SK-N-SH (cell line): ENCODE data around the gene DEGS2. TPM values are rescaled to one million over a fixed set of nuclear protein-coding genes. Genes with fewer than 3 reads are reported as not detected.

Source experiments
- CTCF ChIA-PET: fragments of 300-600, 350-600 bp; formaldehyde crosslinking; extraction: SDS; loops from one replicate; lab custom pipeline; 2021; lab: Yijun Ruan, JAX
- POLR2A ChIA-PET: fragments of 350-600 bp; sonication (Branson Sonifier 250); formaldehyde crosslinking; extraction: SDS; loops from one replicate; lab custom pipeline; 2020; ENCODE audit warnings: antibody characterized with exemption, inconsistent platforms; lab: Yijun Ruan, JAX
- DNase-seq: peaks from one replicate; pipeline ENCODE4 v3.0.0; 2012
- H2AFZ ChIP-seq: fragments of 200-600 bp; sonication (generic); 2 replicates; pipeline ENCODE4 v1.8.1; 2016; ENCODE audit warnings: antibody characterized with exemption, mild to moderate bottlenecking, low read depth
- H3F3A ChIP-seq: fragments of 200-600 bp; sonication (generic); replicated peaks from 2 replicates; pipeline ENCODE3; 2016; ENCODE audit warnings: antibody characterized with exemption, mild to moderate bottlenecking; ENCODE audit not compliant: insufficient read depth
- H3K27ac ChIP-seq, 2 experiments: fragments of 200-500 bp in 1 of 2; fragments of 200-600 bp in 1 of 2; sonication (Bioruptor generic) in 1 of 2; sonication (generic), shearing (Covaris generic) in 1 of 2; 2 replicates each; pipeline versions ENCODE4 v1.5.1 to v1.6.1; 2014 to 2016; ENCODE audit warnings: low read depth in 2 of 2, inconsistent platforms in 1 of 2, low read length in 1 of 2, mild to moderate bottlenecking in 1 of 2, mixed read lengths in 1 of 2
- H3K27me3 ChIP-seq: fragments of 200-600 bp; sonication (generic), shearing (Covaris generic); 2 replicates; pipeline ENCODE4 v1.6.1; 2016; ENCODE audit warnings: mixed run types; ENCODE audit not compliant: insufficient read depth
- H3K36me3 ChIP-seq, 2 experiments: fragments of 200-500 bp in 1 of 2; fragments of 200-600 bp in 1 of 2; sonication (Bioruptor generic) in 1 of 2; sonication (generic) in 1 of 2; replicated peaks in 1 of 2; 2 replicates each; pipeline versions ENCODE3 to v1.5.1; 2014 to 2016; ENCODE audit warnings: low read length in 1 of 2, mild to moderate bottlenecking in 1 of 2; ENCODE audit not compliant: insufficient read depth in 2 of 2, control insufficient read depth in 1 of 2
- H3K4me1 ChIP-seq, 2 experiments: fragments of 200-500 bp in 1 of 2; fragments of 200-600 bp in 1 of 2; sonication (Bioruptor generic) in 1 of 2; sonication (generic), shearing (Covaris generic) in 1 of 2; 2 replicates each; pipeline versions ENCODE4 v1.5.1 to v1.6.1; 2014 to 2016; ENCODE audit warnings: low read depth in 1 of 2, low read length in 1 of 2, mixed run types in 1 of 2; ENCODE audit not compliant: insufficient read depth in 2 of 2, control insufficient read depth in 1 of 2
- H3K4me2 ChIP-seq: fragments of 200-600 bp; sonication (generic), shearing (Covaris generic); 2 replicates; pipeline ENCODE4 v1.6.1; 2017; ENCODE audit warnings: mixed run types
- H3K4me3 ChIP-seq, 2 experiments: fragments of 200-500 bp in 1 of 2; fragments of 200-600 bp in 1 of 2; sonication (Bioruptor generic) in 1 of 2; sonication (generic), shearing (Covaris generic) in 1 of 2; 2 replicates each; pipeline versions ENCODE4 v1.5.1 to v1.8.1; 2014 to 2016; ENCODE audit warnings: low read depth in 2 of 2, inconsistent platforms in 1 of 2, low read length in 1 of 2, mild to moderate bottlenecking in 1 of 2, mixed read lengths in 1 of 2, moderate library complexity in 1 of 2
- H3K79me2 ChIP-seq: fragments of 200-600 bp; sonication (generic); 2 replicates; pipeline ENCODE4 v1.8.1; 2017; ENCODE audit warnings: mild to moderate bottlenecking; ENCODE audit not compliant: insufficient read depth
- H3K9ac ChIP-seq: fragments of 200-600 bp; sonication (generic); 2 replicates; pipeline ENCODE4 v1.6.1; 2017; ENCODE audit warnings: mixed run types
- H3K9me2 ChIP-seq: fragments of 200-600 bp; sonication (generic); 2 replicates; pipeline ENCODE4 v1.6.1; 2017; ENCODE audit warnings: mixed run types
- H3K9me3 ChIP-seq: fragments of 200-600 bp; sonication (generic); 2 replicates; pipeline ENCODE4 v1.6.1; 2017; ENCODE audit warnings: mixed run types, mild to moderate bottlenecking, moderate library complexity
- H4K20me1 ChIP-seq: fragments of 200-600 bp; sonication (generic); 2 replicates; pipeline ENCODE4 v1.6.1; 2017; ENCODE audit warnings: mild to moderate bottlenecking, mixed run types; ENCODE audit not compliant: insufficient read depth
- CHD2 ChIP-seq: fragments of 150-350 bp; IDR thresholded peaks from 2 replicates; pipeline ENCODE4 v1.6.1; 2018; ENCODE audit warnings: low read length; ENCODE audit not compliant: partially characterized antibody
- ELF1 ChIP-seq: IDR thresholded peaks from 2 replicates; pipeline ENCODE4 v1.4.0; 2012
- EZH2phosphoT487 ChIP-seq: fragments of 200-600 bp; sonication (generic); IDR thresholded peaks from 2 replicates; pipeline ENCODE4 v1.6.1; 2017; ENCODE audit warnings: low read depth, mixed run types, mild to moderate bottlenecking, antibody characterized with exemption, moderate library complexity, borderline replicate concordance
- FOXM1 ChIP-seq: IDR thresholded peaks from 2 replicates; pipeline ENCODE4 v1.4.0; 2012; ENCODE audit warnings: low read depth, mild to moderate bottlenecking
- JUND ChIP-seq: IDR thresholded peaks from 2 replicates; pipeline ENCODE4 v1.4.0; 2012
- MEF2A ChIP-seq: IDR thresholded peaks from 2 replicates; pipeline ENCODE4 v1.4.0; 2012; ENCODE audit warnings: low read depth, borderline replicate concordance
- NFIC ChIP-seq: IDR thresholded peaks from 2 replicates; pipeline ENCODE4 v1.4.0; 2012; ENCODE audit warnings: borderline replicate concordance
- NRF1 ChIP-seq: IDR thresholded peaks from 2 replicates; pipeline ENCODE4 v1.6.1; 2012; ENCODE audit warnings: low read depth, mild to moderate bottlenecking, low read length
- POLR2AphosphoS5 ChIP-seq: IDR thresholded peaks from 2 replicates; pipeline ENCODE4 v1.6.1; 2012; ENCODE audit warnings: low read depth, low read length
- RFX5 ChIP-seq: IDR thresholded peaks from 2 replicates; pipeline ENCODE4 v1.6.1; 2012; ENCODE audit warnings: mild to moderate bottlenecking, improper control_type of control experiment, low read length
- SMC3 ChIP-seq: IDR thresholded peaks from 2 replicates; pipeline ENCODE4 v1.6.1; 2012; ENCODE audit warnings: low read depth, low read length, improper control_type of control experiment
- TAF1 ChIP-seq: IDR thresholded peaks from 2 replicates; pipeline ENCODE4 v1.6.1; 2012; ENCODE audit warnings: low read depth, mild to moderate bottlenecking, low read length, moderate library complexity, borderline replicate concordance
- WGBS: methylation state at CpG from one replicate; pipeline ENCODE4 v1.1.6; 2017; ENCODE audit warnings: low lambda C conversion rate; 5-methylcytosine and 5-hydroxymethylcytosine counted together
- polyA plus RNA-seq, 3 experiments: library from polyadenylated mRNA; depleted of rRNA; stranded (reverse); fragments of >200 nt; gene quantifications; 2 replicates each; pipeline ENCODE4 v1.2.3, GENCODE V29; 2012
- TF ChIP-seq, protein P1 (sequence below): IDR thresholded peaks from 2 replicates; pipeline ENCODE4 v1.4.0; 2012; ENCODE audit warnings: low read depth
- TF ChIP-seq, protein P2 (sequence below): fragments of 150-350 bp; IDR thresholded peaks from 2 replicates; pipeline ENCODE4 v1.6.1; 2016; ENCODE audit warnings: mild to moderate bottlenecking, low read depth, low read length
- TF ChIP-seq, protein P3 (sequence below): fragments of 200-600 bp; sonication (generic); IDR thresholded peaks from 2 replicates; pipeline ENCODE4 v1.6.1; 2017; ENCODE audit warnings: antibody characterized with exemption, mild to moderate bottlenecking, moderate library complexity
- TF ChIP-seq, protein P4 (sequence below): IDR thresholded peaks from 2 replicates; pipeline ENCODE4 v1.4.0; 2012; ENCODE audit warnings: low read depth, borderline replicate concordance
- TF ChIP-seq, protein P5 (sequence below): IDR thresholded peaks from 2 replicates; pipeline ENCODE4; 2012
- TF ChIP-seq, protein P6 (sequence below): IDR thresholded peaks from 2 replicates; pipeline ENCODE4 v1.4.0; 2012; ENCODE audit warnings: low read depth, borderline replicate concordance

DEGS2 gene
- polyA plus RNA-seq, 1 of the 3 experiments (the other 2 are of a cell fraction), result 0.02 TPM

DNA sequence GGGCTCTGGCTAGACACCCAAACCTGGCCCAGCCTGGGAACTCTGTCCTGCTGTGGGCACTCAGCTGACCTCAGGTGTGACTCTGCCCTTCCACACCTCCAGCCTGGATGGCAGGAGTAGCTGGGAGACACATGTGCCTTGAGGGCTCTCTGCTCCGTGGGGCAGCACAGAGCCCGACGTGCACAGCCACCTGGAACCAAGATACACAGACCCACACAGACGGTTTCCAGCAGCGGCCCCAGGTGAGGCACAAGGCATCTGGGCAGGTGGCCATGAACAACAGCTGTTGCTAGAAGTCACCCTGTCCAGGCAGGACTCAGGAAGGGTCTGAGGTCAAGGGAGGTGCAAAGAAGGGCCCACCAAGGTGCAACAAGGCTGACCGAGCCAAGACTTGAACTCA lies 5.9 kb downstream of the DEGS2 start:
- Histone ChIP-seq H3K27ac (no peak overlapping the region), H3F3A (no peaks in the 10 kb centered on the region), H3K9ac (no peak overlapping the region), H3K36me3 (no peaks in the 10 kb centered on the region), H3K9me3 (no peaks in the 10 kb centered on the region), H3K27me3 (no peaks in the 10 kb centered on the region), H4K20me1 (no peaks in the 10 kb centered on the region), H3K9me2 (no peaks in the 10 kb centered on the region), H3K4me3 (no peak overlapping the region), H2AFZ (no peak overlapping the region), H3K79me2 (no peaks in the 10 kb centered on the region), H3K4me1 (peaks cover 0 to 30% of the 10 kb centered on the region in 2 experiments; a peak in 2 of 4 replicates), H3K4me2 (no peak overlapping the region)
- DNase-seq, result no peak
- TF ChIP-seq TAF1 (no peak), NFIC (no peak), RFX5 (no peak), SMC3 (no peak), NRF1 (no peak), MEF2A (no peak), JUND (no peak), FOXM1 (no peak)
- TF ChIP-seq, protein P1, sequence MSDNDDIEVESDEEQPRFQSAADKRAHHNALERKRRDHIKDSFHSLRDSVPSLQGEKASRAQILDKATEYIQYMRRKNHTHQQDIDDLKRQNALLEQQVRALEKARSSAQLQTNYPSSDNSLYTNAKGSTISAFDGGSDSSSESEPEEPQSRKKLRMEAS, result no peak
- TF ChIP-seq, protein P2, sequence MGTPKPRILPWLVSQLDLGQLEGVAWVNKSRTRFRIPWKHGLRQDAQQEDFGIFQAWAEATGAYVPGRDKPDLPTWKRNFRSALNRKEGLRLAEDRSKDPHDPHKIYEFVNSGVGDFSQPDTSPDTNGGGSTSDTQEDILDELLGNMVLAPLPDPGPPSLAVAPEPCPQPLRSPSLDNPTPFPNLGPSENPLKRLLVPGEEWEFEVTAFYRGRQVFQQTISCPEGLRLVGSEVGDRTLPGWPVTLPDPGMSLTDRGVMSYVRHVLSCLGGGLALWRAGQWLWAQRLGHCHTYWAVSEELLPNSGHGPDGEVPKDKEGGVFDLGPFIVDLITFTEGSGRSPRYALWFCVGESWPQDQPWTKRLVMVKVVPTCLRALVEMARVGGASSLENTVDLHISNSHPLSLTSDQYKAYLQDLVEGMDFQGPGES, result no peak
- TF ChIP-seq, protein P3, sequence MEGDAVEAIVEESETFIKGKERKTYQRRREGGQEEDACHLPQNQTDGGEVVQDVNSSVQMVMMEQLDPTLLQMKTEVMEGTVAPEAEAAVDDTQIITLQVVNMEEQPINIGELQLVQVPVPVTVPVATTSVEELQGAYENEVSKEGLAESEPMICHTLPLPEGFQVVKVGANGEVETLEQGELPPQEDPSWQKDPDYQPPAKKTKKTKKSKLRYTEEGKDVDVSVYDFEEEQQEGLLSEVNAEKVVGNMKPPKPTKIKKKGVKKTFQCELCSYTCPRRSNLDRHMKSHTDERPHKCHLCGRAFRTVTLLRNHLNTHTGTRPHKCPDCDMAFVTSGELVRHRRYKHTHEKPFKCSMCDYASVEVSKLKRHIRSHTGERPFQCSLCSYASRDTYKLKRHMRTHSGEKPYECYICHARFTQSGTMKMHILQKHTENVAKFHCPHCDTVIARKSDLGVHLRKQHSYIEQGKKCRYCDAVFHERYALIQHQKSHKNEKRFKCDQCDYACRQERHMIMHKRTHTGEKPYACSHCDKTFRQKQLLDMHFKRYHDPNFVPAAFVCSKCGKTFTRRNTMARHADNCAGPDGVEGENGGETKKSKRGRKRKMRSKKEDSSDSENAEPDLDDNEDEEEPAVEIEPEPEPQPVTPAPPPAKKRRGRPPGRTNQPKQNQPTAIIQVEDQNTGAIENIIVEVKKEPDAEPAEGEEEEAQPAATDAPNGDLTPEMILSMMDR, result no peak
- WGBS, result 86% methylated on average over 4 of the region's 6 CpGs
- ChIA-PET CTCF (interaction anchor here (0.6 to 4.9 kb wide), 3 partner anchors 11 to 100 kb away, joined by 4 to 36 read pairs (median 8); no protein-coding TSS in a partner anchor), POLR2A (no interaction called here)

DNA sequence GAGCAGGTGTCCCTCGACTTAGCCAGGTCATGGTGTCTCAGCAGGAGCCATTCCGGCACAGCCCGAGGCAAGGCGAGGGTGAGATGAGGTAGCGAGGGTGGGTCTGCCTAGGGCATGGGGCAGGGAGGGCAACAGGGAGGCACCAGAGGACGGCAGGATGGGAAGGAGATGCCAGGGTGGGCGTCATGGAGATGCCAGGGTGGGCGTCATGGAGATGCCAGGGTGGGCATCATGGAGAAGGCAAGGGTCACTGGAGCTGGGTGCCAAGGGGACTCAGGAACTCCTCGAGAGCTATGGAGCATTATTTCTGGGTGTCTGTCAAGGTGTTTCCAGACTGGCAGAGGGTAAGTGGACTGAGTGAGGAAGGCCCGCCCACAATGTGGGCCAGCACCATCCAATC lies 7.4 kb downstream of the DEGS2 start:
- WGBS, result 70% methylated on average over 10 of the region's 10 CpGs
- no peaks in the 10 kb centered on the region for H3K9me3 ChIP-seq
- no peaks in the 10 kb centered on the region for H3K79me2 ChIP-seq
- H3K9ac ChIP-seq, result no peak overlapping the region
- H3K27me3 ChIP-seq, result no peaks in the 10 kb centered on the region
- H3K4me1 ChIP-seq, result peaks cover 0 to 26% of the 10 kb centered on the region in 2 experiments; a peak in 2 of 4 replicates
- H2AFZ ChIP-seq, result no peak overlapping the region
- no peak for DNase-seq
- no peak overlapping the region for H3K4me2 ChIP-seq
- no peaks in the 10 kb centered on the region for H3K36me3 ChIP-seq
- H3K27ac ChIP-seq, result no peak overlapping the region
- no peaks in the 10 kb centered on the region for H3K9me2 ChIP-seq
- H3F3A ChIP-seq, result no peaks in the 10 kb centered on the region
- H4K20me1 ChIP-seq, result no peaks in the 10 kb centered on the region
- no peak overlapping the region for H3K4me3 ChIP-seq
- ChIA-PET CTCF (interaction anchor here (0.9 to 2.4 kb wide), 4 partner anchors 9 to 169 kb away, joined by 3 to 10 read pairs (median 6); no protein-coding TSS in a partner anchor), POLR2A (interaction anchor here (1.0 kb wide), 1 partner anchor 10 kb away, joined by 3 read pairs; no protein-coding TSS in a partner anchor)
- TF ChIP-seq CHD2 (no peak), ELF1 (no peak), NFIC (no peak), POLR2AphosphoS5 (no peak), TAF1 (no peak), RFX5 (no peak), EZH2phosphoT487 (no peak)
- TF ChIP-seq, protein P4, sequence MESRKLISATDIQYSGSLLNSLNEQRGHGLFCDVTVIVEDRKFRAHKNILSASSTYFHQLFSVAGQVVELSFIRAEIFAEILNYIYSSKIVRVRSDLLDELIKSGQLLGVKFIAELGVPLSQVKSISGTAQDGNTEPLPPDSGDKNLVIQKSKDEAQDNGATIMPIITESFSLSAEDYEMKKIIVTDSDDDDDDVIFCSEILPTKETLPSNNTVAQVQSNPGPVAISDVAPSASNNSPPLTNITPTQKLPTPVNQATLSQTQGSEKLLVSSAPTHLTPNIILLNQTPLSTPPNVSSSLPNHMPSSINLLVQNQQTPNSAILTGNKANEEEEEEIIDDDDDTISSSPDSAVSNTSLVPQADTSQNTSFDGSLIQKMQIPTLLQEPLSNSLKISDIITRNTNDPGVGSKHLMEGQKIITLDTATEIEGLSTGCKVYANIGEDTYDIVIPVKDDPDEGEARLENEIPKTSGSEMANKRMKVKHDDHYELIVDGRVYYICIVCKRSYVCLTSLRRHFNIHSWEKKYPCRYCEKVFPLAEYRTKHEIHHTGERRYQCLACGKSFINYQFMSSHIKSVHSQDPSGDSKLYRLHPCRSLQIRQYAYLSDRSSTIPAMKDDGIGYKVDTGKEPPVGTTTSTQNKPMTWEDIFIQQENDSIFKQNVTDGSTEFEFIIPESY, result no peak
- TF ChIP-seq, protein P5, sequence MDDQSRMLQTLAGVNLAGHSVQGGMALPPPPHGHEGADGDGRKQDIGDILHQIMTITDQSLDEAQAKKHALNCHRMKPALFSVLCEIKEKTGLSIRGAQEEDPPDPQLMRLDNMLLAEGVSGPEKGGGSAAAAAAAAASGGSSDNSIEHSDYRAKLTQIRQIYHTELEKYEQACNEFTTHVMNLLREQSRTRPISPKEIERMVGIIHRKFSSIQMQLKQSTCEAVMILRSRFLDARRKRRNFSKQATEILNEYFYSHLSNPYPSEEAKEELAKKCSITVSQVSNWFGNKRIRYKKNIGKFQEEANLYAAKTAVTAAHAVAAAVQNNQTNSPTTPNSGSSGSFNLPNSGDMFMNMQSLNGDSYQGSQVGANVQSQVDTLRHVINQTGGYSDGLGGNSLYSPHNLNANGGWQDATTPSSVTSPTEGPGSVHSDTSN, result no peak
- TF ChIP-seq, protein P6, sequence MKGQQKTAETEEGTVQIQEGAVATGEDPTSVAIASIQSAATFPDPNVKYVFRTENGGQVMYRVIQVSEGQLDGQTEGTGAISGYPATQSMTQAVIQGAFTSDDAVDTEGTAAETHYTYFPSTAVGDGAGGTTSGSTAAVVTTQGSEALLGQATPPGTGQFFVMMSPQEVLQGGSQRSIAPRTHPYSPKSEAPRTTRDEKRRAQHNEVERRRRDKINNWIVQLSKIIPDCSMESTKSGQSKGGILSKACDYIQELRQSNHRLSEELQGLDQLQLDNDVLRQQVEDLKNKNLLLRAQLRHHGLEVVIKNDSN, result no peak
